HG02981 (cell line): ENCODE measurements around the gene PRKAR2B.
"Not testable (repeated sequence)": the region's sequence is repeated elsewhere in the genome, so short reads cannot be mapped to it uniquely, and the experiment has no call there.

Experiments
- ATAC-seq: cut with Tn5 transposase; IDR thresholded peaks from one replicate; pipeline ENCODE4 v1.9.1; 2021; ENCODE audit warnings: mild to moderate bottlenecking, moderate library complexity; ENCODE audit not compliant: unreplicated experiment

The PRKAR2B gene

GRCh38 chr7:107115114-107115513 lies 70.6 kb downstream of the PRKAR2B start:
- ATAC-seq: no peak

- ATAC-seq: no peak
Measured at GRCh38 chr7:107115762-107116540, 71.4 kb downstream of the PRKAR2B start.

GRCh38 chr7:107118109-107118900 lies 73.8 kb downstream of the PRKAR2B start:
- no peak for ATAC-seq

DNA sequence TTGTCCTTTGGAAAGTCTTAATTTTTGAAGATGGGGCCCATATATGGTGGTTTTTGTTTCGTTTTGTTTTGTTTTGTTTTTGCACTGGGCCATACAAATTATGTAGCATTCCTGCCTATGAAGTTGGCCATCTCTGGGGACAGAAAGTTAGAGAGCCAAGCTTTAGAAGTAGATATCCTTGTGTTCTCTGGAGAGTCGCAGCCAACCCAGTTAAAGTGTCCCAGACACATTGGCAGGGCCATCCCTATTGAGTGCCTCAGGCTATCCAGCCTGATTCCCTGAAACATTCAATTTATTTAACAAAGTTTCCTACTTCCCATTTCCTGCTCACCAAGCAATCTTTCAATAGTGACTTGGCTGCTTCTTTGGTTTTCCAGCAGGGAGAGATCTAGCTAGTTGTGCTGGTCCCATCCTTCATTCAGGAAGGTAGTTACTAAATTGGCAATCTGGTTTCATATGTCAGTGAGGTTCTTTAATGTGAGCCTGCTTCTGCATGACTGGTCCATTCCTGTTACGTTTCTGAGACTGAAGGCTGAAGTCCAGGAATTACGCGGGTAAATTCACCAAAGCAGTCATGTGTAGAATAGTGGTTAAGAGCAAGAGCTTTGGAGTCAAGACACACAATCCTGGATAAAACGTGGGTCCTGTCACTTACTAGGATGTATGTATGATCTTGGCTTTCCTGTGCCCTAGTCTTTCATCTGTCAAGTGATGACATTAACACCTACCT lies 75.0 kb downstream of the PRKAR2B start:
- ATAC-seq: no peak

- no peak for ATAC-seq
Measured at GRCh38 chr7:107122486-107122911, 78.0 kb downstream of the PRKAR2B start.

GRCh38 chr7:107123392-107123791 lies 78.9 kb downstream of the PRKAR2B start:
- no peak for ATAC-seq

GRCh38 chr7:107125475-107125874 lies 81.0 kb downstream of the PRKAR2B start:
- no peak for ATAC-seq

DNA sequence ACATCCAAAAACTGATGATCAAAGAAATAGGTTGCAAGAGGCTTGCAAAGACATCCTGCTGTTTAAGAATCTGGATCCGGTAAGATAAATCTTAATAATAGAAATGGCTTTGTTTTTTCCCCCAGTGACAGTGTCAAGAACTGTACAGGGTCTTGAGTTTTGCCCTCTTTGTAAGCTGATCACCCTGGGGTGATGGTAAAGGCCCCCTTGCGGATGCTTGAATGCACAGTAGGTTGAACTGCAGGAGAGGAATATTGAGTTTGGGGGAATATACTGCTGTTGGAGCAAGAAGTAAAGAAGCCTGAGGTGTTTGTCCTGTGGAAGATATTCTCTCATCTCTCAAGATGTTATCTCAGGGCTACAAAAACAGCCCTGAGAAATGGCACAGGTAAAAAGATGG lies 83.7 kb downstream of the PRKAR2B start:
- ATAC-seq: no peak

- no peak for ATAC-seq
Measured at GRCh38 chr7:107128748-107129147, 84.2 kb downstream of the PRKAR2B start.

DNA sequence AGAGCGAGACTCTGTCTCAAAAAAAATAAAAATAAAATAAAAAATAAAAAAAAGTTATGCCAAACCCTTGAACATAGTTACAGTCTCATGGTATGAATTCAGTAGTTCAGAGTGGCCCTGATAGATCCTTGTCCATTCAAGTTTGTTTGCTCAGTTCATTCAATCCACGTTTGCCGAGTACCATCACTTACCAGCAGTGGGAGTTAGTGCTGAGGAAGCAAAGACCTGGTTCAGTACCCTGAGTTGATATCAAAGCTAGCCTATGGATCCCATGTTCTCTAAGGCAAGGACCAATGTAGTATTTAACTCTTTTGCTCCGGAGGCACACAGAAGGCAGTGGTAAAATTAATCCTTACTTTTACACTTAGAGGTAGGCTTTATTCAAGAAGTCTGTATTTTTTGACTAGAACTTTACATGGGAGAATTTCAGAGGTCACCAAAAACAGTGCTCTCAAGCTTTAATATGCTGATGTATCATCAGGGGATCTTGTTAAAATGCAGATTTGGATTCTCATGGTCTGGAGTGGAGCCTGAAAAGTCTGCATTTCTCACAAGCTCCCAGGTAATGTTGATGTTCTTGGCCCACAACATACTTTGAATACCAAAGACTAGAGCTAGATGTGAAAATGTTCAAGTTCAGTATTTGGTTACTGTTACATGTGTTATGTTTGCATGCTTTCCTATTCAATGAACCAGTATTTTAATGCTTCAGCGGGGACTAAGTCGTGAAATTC lies 86.1 kb downstream of the PRKAR2B start:
- ATAC-seq: no peak

GRCh38 chr7:107133396-107133795 lies 88.9 kb downstream of the PRKAR2B start:
- no peak for ATAC-seq

DNA sequence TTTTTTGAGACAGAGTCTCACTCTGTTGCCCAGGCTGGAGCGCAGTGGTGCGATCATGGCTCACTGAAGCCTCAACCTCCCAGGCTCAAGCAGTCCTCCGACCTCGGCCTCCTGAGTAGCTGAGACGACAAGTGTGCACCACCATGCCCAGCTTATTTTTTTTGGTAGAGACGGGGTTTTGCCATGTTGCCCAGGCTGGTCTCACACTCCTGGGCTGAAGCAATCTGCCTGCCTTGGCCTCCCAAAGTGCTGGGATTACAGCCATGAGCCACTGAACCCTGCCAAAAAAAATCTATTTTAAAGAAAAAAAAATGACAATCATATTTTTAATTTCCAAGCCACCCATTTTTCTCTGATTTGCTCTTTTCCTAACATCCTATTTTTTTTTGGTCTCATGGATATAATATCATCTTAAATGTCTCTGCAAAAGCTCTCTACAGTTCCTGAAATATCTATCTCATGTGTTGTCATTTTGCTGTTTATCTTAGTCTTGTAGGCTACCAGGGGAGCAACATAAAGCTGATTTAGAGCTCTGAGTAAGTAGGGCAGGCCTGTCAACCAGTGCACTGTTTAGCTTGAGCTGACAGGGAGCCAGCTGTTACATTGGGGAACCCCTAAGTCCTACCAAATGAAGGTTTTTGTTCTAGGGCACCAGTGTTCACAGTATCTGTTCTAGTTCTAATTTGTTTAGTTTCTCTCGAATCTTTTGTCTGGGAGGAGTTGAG lies 94.4 kb downstream of the PRKAR2B start:
- no peak for ATAC-seq

GRCh38 chr7:107143875-107144274 lies 99.4 kb downstream of the PRKAR2B start:
- not testable (repeated sequence) for ATAC-seq

- no peak for ATAC-seq
Measured at GRCh38 chr7:107145067-107145838, 100.7 kb downstream of the PRKAR2B start.

DNA sequence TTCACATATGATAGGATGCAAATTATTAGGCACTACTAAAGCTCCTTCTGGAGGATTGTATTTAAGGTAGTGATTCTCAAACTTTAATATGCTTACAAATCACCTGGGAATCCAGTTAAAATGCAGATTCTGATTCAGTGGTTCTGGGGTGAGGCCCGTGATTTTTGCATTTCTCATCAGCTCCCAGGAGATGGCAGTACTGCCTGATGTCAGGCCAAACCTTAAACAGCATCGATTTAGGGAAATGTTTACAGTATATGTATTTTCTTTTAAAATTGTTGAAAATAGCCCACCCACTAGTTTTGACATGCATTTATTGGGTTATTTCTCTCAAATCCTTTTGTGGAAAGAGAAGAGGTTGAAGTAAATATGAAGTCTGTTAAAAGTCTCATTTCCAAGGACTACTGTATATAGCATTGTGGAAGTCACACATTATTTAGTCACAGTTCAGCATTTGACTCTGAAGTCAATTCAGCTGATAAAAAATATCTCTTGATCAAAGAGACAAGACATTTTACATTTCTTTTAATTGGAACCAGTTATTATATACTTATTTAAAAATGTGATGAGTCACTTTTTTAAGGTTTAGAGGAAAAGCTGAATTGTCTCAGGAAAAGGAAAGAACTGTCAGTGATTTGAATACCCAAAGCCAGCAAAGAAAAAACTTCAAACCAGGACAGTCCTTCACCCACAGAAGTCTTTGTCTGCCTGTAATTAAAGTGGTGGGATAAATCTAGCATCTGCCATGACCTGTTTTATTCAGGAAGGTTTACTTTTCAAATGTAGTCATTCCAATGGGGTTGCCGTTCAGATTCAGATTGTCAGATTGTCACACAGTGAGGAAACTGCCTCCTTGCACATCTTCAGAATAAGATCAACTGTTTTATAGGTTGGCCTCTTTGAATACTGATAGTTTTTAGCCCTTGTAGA lies 103.2 kb downstream of the PRKAR2B start:
- no peak for ATAC-seq

- no peak for ATAC-seq
Measured at GRCh38 chr7:107148721-107149120, 104.2 kb downstream of the PRKAR2B start.

DNA sequence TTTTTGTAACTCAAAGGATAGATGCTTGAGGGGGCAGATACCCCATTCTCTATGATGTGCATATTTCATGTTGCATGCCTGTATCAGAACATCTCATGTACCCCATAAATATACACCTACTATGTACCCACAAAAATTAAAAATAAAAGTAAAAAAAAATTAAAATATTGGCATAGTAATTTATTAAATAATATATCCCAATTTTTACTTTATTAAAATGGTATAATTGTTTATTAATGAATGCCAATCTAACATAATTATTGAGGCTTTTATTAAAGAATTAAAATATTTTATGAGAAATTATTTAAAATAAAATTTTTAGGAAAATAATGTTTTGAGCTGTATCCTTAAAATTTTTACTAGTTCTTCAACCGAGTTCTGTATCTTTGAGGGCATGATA lies 105.4 kb downstream of the PRKAR2B start:
- no peak for ATAC-seq

- no peak for ATAC-seq
Measured at GRCh38 chr7:107150375-107151073, 106.0 kb downstream of the PRKAR2B start.
